Measurements from ENCODE around the gene C16orf54.

GRCh38 chr16:29700253-29700987 is 45.4 kb downstream of the C16orf54 start:
- no peak for TF ChIP-seq EZH2 (IDR thresholded peaks at IDR 0.05)
- TF ChIP-seq POLR2AphosphoS5 (IDR thresholded peaks at IDR 0.05; ENCODE audit: borderline replicate concordance, low read depth, low read length) = no peak
- no peak for TF ChIP-seq FOXP2 (optimal IDR thresholded peaks at IDR 0.05; ENCODE audit: control extremely low read depth, extremely low read length, insufficient read depth)

Measured in SK-N-MC (cell line).